GM18867 (cell line): ENCODE measurements around the gene STARD8.
"Not testable (repeated sequence)": the region's sequence is repeated elsewhere in the genome, so short reads cannot be mapped to it uniquely, and the experiment has no call there.

ENCODE experiments used
- ATAC-seq: cut with Tn5 transposase; IDR thresholded peaks from one replicate; pipeline ENCODE4 v1.9.1; 2021; ENCODE audit warnings: mild to moderate bottlenecking, moderate library complexity; ENCODE audit not compliant: unreplicated experiment

STARD8 gene

DNA sequence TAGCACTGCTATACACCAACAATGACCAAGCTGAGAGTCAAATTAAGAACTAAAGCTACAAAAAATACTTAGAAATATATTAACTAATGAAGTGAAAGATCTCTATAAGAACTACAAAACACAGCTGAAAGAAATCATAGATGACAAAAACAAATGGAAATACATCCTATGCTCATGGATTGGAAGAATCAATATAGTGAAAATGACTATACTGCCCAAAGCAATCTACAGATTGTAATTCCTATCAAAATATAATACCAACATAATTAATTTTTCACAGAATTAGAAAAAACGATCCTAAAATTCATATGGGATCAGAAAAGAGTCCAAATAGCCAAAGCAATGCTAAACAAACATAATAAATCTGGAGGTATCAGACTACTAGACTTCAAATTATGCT lies 87.8 kb downstream of the STARD8 start:
- ATAC-seq, result no peak

DNA sequence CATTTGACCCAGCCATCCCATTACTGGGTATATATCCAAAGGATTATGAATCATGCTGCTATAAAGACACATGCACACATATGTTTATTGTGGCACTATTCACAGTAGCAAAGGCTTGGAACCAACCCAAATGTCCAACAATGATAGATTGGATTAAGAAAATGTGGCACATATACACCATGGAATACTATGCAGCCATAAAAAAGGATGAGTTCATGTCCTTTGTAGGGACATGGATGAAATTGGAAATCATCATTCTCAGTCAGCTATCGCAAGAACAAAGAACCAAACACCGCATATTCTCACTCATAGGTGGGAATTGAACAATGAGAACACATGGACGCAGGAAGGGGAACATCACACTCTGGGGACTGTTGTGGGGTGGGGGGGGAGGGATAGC lies 94.4 kb downstream of the STARD8 start:
- not testable (repeated sequence) for ATAC-seq

DNA sequence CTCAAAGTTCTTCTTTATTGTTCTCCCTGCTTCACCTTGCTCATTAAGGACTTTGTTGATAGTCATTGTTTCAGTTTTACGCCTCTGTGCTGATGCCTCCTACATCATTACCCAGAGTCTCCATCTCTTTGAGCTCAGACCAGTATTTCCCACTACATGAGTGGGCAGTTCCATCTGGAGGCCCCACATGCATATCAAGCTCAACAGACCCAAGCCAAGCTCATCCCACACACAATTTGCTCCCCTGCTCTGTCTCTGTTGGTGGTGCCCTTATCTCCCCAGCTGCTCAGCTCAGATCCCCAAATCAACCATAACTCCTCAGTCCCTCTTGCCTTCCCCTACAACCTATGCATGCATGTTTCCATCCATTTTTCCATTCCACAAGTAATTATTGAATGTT lies 96.3 kb downstream of the STARD8 start:
- ATAC-seq, result no peak

DNA sequence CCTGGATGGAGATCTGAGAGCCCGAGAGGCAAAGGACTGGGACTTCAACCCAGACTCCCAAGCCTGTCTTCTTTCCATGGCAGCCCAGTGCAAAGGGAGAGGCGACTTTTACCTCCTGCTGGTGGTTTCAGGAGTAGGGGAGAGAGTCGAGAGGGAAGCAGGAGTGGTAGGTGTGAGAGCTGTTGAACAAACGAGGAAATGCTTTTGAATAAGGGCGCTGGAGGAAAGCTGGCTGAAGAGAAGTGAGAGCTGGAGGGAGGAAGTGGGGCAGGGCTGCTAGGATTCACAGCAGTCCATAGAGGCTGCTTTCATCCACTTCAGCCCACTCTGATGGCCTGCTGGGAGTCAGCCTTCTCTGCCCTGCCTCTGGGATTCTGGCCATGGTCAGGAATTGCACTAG lies 99.5 kb downstream of the STARD8 start:
- ATAC-seq, result no peak

DNA sequence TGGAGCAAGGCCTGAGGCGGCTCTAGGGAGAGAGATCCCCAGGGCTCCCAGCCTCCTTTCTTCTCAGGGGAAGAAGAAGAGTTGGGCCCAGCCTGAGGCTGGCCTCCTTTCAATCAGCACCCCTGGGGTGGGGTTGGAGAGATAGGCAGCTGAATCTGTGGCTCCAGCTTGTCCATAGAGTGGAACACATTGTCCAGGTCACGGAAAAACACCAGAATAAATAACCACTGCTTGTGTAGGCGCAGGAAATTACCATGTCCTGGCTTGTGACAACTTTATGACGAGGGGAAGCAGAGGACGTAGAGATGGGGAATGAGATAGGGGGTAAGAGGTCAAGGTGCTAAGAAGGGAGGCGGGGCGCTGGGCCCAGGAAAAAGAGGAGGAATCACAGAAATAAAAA lies 100.6 kb downstream of the STARD8 start:
- no peak for ATAC-seq

DNA sequence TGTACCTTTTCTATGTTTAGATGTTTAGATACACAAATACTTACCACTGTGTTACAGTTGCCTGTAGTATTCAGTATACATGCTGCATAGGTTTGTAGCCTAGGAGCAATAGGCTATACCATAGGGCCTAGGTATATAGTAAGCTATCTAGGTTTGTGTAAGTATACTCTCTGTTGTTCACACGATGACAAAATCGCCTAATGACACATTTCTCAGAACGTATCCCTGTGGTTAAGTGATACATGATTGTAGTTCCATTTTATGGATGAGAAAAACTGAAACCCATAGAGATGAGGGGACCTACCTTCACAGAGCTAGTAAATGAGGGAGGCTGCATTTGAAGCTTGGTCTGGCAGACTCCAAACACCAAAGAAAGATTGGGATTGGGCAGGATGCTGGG lies 102.0 kb downstream of the STARD8 start:
- ATAC-seq, result no peak

DNA sequence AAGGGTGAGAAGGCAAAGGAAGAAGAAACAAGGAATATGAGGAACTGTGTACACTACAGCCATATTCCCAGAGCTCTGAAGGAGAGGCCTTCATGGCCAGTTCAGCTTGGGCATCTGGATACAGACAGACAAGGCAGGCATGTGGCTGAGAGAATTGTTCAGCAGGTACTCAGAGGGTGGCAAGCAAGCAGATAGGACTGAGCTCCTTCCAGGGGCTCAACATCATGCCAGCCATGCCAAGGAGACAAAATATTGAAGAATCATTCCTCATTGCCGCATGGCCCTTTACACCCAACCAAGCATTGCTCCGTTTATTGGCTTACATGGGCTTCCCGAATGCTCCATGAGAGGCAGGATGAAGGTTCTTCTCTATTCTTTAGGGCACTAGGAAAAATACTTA lies 102.8 kb downstream of the STARD8 start:
- no peak for ATAC-seq

DNA sequence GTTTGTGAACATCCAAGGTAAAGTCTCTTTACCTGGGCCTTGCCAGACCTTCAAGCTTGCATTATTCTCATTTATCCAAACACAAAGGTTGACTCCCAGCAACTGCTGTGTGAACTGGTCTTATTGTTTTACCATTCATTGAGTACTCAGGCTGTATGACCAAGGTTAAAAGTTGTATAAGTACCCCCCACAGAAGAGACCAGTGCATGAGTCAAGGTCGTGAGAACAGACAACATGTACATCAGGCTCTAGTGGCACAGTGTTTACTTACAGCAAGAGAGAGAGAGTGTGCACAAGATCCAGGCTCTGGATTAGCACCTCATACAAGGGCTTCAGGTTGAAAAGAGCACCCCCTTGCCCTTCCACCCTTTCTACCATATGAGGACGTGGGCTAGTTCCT lies 103.9 kb downstream of the STARD8 start:
- ATAC-seq, result no peak

DNA sequence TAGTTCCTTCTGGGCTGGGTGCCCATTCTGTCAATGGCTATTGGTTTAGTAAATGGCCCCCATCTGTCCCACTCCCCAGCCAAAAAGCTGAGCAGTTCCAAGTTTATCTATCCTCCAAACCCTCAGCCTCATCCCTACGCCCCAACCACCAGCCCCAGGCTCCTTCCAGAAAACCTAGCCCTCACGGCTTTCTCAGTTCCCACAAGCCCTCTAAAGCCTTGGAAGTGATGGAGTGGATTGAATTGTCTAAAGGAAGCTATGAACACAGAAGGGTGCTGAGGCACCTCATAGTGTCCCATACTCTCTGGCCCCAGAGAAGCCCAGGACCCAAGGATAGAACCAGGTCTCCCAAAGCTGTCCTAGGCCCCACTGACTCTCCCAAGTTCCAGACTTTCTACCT lies 105.8 kb downstream of the STARD8 start:
- ATAC-seq, result no peak

DNA sequence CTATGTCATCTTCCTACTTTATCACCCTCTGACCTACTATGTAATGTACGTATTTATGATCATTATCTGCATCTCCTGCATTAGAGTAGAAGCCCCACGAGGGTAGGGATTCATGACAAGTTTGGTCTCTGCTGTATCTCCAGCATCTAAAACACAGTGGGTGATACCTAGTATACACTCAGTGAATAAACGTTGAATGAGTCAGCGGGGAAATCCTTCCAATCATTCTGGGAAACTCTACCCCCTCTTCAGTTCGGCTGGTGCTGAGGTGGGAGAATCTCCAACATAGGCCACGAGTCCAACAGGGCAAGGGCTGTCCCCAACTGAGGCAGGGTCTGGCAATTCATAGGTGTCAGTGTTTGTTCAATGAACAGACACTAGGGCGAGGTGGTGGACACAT lies 106.9 kb downstream of the STARD8 start:
- no peak for ATAC-seq

DNA sequence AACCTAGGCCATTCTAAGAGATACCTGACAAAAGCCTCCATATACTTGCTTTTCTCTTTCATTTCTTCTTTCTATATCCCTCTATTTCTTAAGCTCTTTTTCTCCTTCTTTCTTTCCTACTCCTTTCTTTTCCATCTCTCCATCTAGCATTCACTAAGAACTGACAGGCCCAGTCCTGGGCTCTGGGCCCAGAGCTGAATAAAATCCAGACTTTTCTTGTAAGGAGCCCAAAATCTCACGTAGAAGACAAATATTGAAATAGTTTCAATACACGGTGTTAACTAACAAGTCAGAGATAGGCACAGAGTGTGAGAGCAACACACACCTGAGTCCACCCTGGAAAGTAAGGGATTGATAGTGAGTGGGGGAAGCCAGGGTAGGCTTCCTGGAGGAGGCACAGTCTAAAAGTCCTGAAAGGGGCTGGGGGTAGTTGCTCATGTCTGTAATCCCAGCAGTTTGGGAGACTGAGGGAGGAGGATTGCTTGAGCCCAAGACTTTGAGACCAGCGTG lies 108.2 kb downstream of the STARD8 start:
- ATAC-seq, result no peak

DNA sequence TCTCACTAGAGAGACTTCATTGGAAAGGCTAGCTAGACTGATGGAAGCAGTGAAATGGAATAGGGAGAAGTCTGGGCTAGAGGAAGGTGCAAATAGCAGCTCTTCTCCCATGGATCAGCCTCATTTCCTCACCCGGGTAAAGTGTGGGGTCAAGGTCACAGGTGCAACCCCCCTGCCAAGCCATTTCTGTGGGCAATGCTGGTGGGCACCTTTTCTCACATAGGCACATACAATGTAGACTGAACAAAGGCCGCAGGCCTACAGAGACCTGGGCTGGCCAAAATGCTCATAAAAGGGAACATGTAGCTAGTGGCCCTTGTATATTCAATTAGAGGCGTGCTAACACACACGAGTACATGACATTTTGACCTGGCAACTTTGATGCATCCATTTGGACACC lies 109.9 kb downstream of the STARD8 start:
- no peak for ATAC-seq

DNA sequence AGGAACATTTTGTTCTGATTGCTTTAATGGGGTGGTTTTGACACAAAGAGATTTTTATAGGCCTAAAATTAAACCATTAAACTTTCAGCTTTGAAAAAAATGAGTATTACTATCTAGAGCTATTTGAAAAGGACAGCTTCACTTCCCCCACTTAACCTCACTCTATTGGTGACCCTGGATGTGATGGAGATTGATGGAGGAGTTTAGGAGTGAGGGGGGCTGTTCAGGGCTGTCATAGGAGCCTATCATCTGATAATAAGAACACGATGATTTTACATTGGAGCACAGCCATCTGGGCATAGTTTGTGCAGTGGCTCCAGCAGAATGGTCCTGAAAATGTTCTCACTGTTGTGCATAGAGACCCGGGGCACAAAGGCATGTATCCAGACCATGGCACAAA lies 110.3 kb downstream of the STARD8 start:
- no peak for ATAC-seq

DNA sequence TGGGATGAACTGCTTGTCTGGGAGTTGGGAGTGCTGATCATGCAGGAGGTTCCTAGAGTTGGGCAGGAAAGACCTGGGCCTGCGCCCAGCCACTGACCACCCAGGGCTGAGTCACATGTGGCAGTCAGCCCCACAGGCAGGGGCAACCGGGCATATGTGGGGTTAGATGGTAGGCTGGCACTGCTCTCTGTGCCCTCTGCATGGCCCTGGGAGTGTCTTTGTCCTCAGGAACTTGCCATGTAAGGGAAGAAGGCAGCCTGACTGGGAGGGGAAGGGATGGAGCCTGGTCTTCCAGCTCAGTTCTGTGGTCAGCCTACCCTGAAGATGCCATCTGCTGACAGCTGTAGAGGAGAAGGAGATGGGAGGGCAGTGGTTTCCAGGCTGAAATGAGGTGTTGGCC lies 111.2 kb downstream of the STARD8 start:
- no peak for ATAC-seq

DNA sequence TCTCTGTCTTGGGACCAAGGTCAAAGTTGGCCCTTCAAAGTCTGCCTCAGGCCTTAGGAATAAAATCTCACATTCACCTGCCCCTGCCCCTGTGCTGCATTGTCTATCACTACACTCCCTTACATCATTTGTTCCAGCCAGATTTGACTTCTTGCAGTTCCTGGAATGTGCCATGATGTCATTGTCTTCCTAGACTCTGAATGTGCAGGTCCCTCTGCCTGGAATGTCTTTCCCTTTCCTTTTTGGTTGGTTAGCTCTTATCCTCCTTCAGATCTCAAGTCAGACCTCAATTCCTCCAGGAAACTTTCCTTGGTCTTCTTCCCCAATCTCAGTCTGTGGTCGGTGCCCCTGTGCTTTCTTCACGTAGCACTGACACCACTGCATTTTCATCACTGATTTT lies 113.6 kb downstream of the STARD8 start:
- no peak for ATAC-seq

DNA sequence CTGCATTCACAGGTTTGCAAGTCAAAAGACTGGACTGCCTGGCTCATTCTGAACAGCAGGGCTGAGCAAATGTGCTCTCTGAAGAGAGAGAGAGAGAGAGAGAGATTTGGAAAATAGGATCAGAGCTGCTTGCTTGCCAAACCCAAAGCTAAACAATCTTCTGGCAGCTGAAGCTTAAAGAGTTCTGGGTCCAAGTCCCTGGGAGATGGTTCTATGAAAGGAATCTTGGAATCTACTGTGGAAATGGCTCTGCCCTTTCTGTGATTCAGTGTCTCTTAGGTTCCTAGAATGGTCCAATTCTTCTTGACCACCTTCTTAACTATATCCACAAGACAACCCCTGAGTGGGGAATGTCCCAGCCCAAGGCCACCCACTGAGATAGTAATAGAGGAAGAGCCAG lies 115.3 kb downstream of the STARD8 start:
- no peak for ATAC-seq

DNA sequence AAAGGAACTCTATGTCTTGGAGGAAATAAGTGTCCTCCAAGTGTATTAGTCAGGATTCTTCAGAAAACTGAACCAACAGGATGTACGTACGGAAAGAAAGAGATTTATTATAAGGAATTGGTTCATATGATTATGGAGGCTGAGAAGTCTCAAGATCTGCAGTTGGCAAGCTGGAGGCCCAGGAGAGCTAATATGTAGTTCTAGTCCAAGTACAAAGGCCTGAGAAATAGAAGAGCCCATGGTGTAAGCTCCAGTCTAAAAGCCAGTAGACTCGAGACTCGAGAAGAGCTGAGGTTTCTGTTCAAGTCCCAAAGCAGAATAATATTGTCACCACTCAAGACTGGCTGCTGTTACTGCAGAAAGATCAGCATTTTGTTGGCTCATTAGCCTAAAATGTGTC lies 116.0 kb downstream of the STARD8 start:
- ATAC-seq, result no peak
